Adipocyte (in vitro differentiated cells): ENCODE data around the gene CMIP.
"Not testable (repeated sequence)": the region's sequence is repeated elsewhere in the genome, so short reads cannot be mapped to it uniquely, and the experiment has no call there.

ENCODE experiments used
- DNase-seq: peaks from one replicate; pipeline ENCODE4 v3.0.0-alpha.2; 2015; ENCODE audit warnings: low read depth
- H3K27me3 ChIP-seq: replicated peaks from 2 replicates; pipeline ENCODE4 v1.7.0; 2013; ENCODE audit warnings: mild to moderate bottlenecking, low read length, moderate library complexity; ENCODE audit not compliant: control insufficient read depth, insufficient read depth
- H3K36me3 ChIP-seq: 2 replicates; pipeline ENCODE4 v1.7.0; 2013; ENCODE audit warnings: low read length, mild to moderate bottlenecking, moderate library complexity; ENCODE audit not compliant: control insufficient read depth, insufficient read depth, severe bottlenecking
- H3K4me1 ChIP-seq: 2 replicates; pipeline ENCODE4 v1.7.0; 2013; ENCODE audit warnings: mild to moderate bottlenecking, low read length, moderate library complexity; ENCODE audit not compliant: control insufficient read depth, insufficient read depth
- H3K4me3 ChIP-seq: 2 replicates; pipeline ENCODE4 v1.7.0; 2013; ENCODE audit warnings: mild to moderate bottlenecking, low read length, moderate library complexity
- H3K9ac ChIP-seq: 2 replicates; pipeline ENCODE4 v1.7.0; 2013; ENCODE audit warnings: mild to moderate bottlenecking, low read length, moderate library complexity
- H3K9me3 ChIP-seq: 2 replicates; pipeline ENCODE4 v1.7.0; 2013; ENCODE audit warnings: mild to moderate bottlenecking, low read length, moderate library complexity; ENCODE audit not compliant: control insufficient read depth

CMIP gene

DNA sequence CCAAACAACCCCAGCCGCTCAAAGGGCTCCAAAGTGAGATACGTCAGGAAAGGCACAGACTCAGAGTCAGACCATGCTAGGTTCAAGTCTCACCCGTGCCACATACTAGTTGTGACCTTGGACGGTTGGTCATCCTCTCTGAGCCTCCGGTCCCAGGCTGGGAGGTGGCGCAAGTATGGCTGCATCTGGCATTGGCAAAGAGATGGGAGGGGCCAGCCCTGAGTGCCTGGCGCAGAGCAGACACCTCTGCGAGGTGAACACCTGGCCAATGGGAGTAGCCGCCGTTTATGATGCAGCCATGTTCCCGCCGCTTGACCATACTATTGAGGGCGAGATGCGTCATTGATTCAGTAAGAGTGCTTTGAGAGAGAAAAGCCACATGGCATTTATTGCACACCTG lies 236.7 kb downstream of the CMIP start:
- no peak for DNase-seq
- Histone ChIP-seq H3K4me3 (no peak overlapping the region), H3K36me3 (peaks cover 13% of the 10 kb centered on the region), H3K27me3 (no peaks in the 10 kb centered on the region), H3K9me3 (no peaks in the 10 kb centered on the region), H3K4me1 (no peaks in the 10 kb centered on the region), H3K9ac (no peak overlapping the region)

DNA sequence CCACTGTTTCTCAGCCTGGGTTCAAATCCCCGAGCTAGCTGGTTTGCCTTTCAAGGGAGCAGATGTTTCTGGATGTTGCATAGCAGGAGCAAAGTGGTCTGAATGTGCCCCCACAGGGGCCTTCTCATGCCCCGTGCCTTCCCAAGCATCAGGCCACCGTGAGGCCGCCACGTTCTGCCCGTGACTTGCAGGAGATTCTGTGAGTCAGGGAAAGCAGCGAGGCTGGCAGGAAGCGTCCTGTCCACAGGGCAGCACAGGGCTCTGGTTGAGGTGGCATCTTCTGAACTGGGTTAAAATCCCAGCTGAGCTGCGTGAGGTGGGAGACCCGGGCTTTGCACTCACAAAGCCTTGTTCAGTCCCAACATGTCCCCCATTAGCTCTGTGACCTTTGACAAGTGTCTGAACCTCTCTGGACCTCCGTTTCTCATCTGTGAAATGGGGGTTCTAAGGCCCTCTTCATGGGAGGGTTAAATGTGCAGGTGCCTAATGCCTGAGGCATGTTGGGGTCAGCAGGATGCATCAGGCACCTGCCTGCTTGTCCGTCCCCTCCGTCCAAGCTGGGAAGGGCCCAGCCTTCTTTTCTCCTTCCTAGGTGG lies 239.7 kb downstream of the CMIP start:
- Histone ChIP-seq H3K4me1 (no peaks in the 10 kb centered on the region), H3K36me3 (peaks cover 11% of the 10 kb centered on the region), H3K4me3 (no peak overlapping the region), H3K27me3 (no peaks in the 10 kb centered on the region), H3K9ac (no peak overlapping the region), H3K9me3 (no peaks in the 10 kb centered on the region)
- DNase-seq, result no peak

DNA sequence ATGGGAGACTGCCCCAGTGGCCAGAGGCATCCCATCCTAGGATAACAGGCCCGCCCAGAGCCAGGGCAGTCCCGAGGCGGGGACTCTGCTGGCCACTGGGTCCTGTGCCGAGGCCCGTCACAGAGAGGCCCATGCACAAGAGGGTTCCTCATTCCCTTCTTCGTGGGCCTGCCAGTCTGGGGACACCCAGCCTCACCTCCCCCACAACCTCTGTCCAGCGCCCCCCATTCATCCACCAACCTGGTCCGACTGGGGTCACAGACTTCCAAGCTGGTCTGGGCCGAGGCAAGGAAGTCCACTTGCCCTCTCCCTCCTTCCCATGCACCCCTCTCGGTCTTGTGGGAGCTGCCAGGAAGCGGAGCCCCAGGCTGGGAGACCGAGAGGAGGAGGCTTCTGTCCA lies 240.3 kb downstream of the CMIP start:
- no peaks in the 10 kb centered on the region for H3K4me1 ChIP-seq
- H3K4me3 ChIP-seq, result no peak overlapping the region
- DNase-seq, result no peak
- H3K9ac ChIP-seq, result no peak overlapping the region
- no peaks in the 10 kb centered on the region for H3K9me3 ChIP-seq
- no peaks in the 10 kb centered on the region for H3K27me3 ChIP-seq
- peaks cover 6% of the 10 kb centered on the region for H3K36me3 ChIP-seq

DNA sequence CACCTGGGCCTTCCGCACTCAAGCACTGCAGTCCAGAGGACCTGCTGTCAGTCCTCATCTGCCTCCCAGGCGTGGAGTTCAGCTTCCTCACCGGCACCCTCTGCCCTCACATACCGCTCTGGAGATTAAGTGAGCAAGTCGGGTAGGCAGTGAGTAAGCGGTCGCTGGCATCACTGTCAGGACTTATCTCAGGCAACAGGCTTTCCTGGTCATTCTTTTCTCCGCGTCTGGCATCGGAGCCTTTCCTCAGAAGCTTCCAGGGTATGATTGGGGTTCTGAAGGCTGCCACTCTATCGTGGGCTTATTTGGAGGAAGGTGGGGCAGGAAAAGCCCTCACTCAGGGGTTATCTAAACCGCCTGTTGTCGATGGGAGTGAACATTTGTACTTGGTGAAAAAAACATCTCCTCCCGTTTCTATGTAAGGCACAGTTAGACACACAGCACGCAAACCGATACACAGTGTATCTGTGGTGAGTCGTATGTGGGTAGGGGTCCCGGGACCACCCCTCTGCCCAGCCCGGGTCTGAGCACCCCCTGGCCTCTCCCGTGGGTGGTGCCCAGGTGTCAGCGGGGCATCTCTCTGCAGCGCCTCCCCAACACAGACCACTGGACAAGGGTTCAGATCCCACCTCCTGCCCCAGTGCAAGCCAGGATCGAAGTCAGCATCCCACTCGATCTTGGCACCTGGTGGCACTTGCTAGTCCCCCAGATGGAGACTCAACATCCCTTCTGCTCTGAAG lies 242.0 kb downstream of the CMIP start:
- Histone ChIP-seq H3K36me3 (peaks cover 3% of the 10 kb centered on the region), H3K9me3 (no peaks in the 10 kb centered on the region), H3K27me3 (no peaks in the 10 kb centered on the region), H3K4me1 (no peaks in the 10 kb centered on the region), H3K4me3 (no peak overlapping the region), H3K9ac (no peak overlapping the region)
- DNase-seq, result no peak

DNA sequence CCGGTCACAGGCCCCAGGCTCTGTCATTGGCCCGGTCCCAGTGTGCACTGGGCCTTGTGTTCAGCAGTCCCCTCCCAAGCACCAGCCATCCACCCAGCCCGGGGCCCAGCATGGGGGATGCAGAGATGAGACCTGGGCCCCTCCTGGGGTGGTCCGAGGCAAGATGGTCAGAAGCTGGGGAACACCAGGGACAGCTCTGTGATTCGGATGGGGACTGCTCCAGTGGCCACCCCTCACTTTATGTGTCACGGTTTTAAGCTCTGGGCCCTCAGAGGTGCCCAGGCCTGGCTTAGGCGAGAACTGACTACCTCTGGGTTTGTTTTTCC lies 242.5 kb downstream of the CMIP start:
- DNase-seq, result no peak

DNA sequence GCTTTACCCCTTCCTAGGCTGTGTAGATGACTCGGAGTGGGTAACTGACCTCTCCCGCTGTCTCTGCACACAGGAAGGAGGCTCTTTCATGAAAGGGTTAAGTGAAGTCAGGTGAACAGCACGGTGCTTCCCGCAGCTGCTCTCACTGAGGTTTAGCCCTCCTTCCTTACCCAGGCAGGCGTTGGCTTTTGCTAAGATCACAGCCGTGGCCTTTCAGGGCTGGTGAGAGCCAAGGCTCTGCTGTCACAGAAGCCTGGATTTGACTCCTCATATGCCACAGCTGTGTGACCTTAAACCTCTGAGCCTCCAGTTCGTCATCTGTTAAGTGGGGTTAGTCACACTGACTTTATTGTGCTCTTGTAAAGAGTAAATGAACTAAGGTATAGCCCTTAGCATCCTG lies 243.6 kb downstream of the CMIP start:
- no peaks in the 10 kb centered on the region for H3K9me3 ChIP-seq
- H3K9ac ChIP-seq, result no peak overlapping the region
- H3K36me3 ChIP-seq, result peaks cover 19% of the 10 kb centered on the region
- no peak overlapping the region for H3K4me3 ChIP-seq
- H3K4me1 ChIP-seq, result no peaks in the 10 kb centered on the region
- no peaks in the 10 kb centered on the region for H3K27me3 ChIP-seq
- no peak for DNase-seq

More for the DNA sequence above, 242.5 kb downstream of the CMIP start:
- no peak overlapping the region for H3K4me3 ChIP-seq
- no peak overlapping the region for H3K9ac ChIP-seq
- H3K27me3 ChIP-seq, result no peaks in the 10 kb centered on the region
- no peaks in the 10 kb centered on the region for H3K4me1 ChIP-seq
- peaks cover 9% of the 10 kb centered on the region for H3K36me3 ChIP-seq
- H3K9me3 ChIP-seq, result no peaks in the 10 kb centered on the region

DNA sequence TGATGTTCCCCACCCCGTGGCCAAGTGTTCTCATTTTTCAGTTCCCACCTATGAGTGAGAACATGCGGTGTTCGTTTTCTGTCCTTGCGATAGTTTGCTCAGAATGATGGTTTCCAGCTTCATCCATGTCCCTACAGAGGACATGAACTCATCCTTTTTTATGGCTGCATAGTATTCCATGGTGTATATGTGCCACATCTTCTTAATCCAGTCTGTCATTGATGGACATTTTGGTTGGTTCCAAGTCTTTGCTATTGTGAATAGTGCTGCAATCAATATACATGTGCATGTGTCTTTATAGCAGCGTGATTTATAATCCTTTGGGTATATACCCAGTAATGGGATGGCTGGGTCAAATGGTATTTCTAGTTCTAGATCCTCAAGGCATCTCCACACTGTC lies 244.2 kb downstream of the CMIP start:
- H3K9me3 ChIP-seq, DNase-seq, H3K27me3 ChIP-seq, H3K4me3 ChIP-seq, H3K4me1 ChIP-seq, H3K9ac ChIP-seq: not testable (repeated sequence)
- peaks cover 26% of the 10 kb centered on the region for H3K36me3 ChIP-seq

DNA sequence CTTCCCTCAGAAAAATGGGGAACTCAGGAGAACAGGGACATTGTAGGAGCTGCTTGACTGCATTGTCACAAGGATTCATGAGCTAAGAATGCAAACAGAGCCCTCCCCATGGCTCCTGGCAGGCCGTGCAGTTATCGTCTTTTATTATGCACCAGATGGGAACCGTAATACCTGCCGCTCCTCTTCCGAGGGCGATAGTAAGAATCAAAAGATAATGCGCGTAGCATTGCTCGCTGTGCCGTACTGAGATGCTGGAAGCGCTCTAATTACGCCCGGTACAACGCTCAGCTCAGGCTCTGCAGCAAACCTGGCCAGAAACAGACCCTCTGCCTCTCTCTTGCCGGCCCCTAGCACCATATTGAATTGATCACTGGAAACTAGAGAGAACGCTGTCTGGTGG lies 247.4 kb downstream of the CMIP start:
- DNase-seq, result no peak
- no peaks in the 10 kb centered on the region for H3K9me3 ChIP-seq
- H3K4me1 ChIP-seq, result peaks cover 8% of the 10 kb centered on the region
- peaks cover 28% of the 10 kb centered on the region for H3K36me3 ChIP-seq
- no peaks in the 10 kb centered on the region for H3K27me3 ChIP-seq
- H3K9ac ChIP-seq, result no peak overlapping the region
- H3K4me3 ChIP-seq, result no peak overlapping the region

DNA sequence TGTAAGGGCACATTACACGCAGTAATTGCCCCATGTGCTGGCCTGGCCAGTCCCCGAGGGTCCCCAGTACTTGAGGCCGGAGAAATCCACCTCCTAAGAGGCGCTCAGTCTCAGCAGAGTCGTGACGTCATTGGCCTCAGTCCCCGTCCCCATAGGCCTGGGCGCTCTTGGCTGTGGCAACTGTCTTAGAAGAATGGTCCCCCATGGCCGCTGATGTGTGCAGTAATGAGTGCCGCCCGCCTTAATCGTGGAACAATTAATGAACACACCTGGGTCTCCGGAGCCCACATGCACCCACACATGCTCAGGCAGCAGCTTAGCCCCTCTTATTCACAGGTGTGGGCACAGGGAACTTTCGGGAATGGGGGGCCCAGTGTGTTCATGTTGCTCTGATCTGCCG lies 248.0 kb downstream of the CMIP start:
- Histone ChIP-seq H3K36me3 (peaks cover 33% of the 10 kb centered on the region), H3K4me1 (peaks cover 8% of the 10 kb centered on the region), H3K9ac (no peak overlapping the region), H3K9me3 (no peaks in the 10 kb centered on the region), H3K4me3 (no peak overlapping the region), H3K27me3 (no peaks in the 10 kb centered on the region)
- no peak for DNase-seq

DNA sequence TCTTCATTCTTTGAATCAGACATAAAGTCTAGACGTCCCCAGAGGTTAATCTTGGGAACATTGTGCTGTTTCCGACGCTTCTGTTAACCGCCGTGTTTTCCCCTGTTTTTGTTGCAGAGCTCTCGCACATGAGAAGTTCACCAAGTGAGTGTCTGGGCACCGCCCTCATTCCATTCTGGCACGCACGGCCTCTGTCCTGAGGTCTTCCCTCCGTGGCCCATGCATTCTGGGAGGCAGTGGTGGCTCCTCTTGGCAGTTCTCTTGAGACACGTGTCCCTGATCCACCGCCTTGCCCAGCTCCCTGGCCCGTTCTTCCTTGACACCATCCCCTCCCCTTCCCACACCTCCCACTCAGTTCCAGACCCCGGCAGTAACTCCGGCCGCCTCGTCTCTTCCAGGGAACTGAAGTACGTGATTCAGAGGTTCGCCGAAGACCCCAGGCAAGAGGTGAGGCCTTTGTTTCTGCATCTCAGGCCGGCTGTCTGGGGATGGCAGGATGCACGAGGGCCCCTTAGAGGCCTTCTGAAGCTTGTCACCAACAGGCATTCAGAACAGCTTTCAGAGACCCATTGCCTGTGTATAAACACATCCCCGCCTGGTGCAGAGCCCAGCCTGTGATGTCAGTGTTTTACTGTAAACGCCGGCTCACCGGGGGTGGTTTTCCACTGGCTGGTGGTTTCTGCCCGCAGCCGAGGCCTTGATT lies 248.6 kb downstream of the CMIP start:
- DNase-seq, result no peak

DNA sequence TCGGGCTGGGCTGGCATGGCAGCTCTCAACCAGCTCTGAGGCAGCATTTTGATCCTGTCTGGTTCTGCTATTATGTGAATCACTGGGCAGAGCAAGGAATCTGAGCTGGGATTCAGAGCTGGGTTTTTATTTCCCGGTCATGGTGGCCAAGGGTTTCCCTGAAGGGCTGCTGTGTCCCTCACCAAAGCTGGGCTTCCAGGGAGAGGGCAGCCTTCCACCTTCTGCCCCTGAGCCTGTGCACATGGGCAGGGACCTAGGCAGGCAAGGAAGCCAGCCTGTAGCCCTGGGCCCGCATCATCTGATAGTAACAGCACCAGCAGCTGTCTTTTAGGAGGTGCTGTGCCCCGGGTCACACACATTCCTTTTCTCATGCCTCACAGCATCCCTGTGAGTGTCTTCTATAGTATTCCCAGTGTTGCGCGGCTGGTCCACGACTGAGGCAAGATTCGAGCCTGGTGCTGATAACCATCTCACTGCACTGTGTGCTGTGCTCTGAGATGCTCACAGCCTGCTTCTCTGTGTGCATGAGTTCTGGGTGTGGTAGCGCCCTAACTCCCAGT lies 249.2 kb downstream of the CMIP start:
- DNase-seq, result no peak
- Histone ChIP-seq H3K27me3 (no peaks in the 10 kb centered on the region), H3K36me3 (peaks cover 40% of the 10 kb centered on the region), H3K4me1 (peaks cover 8% of the 10 kb centered on the region), H3K4me3 (no peak overlapping the region), H3K9me3 (no peaks in the 10 kb centered on the region), H3K9ac (no peak overlapping the region)

More for the DNA sequence above, 248.6 kb downstream of the CMIP start:
- Histone ChIP-seq H3K4me1 (peaks cover 8% of the 10 kb centered on the region), H3K27me3 (no peaks in the 10 kb centered on the region), H3K9ac (no peak overlapping the region), H3K4me3 (no peak overlapping the region), H3K9me3 (no peaks in the 10 kb centered on the region), H3K36me3 (peaks cover 34% of the 10 kb centered on the region)
